HCT116 (cell line): Measurements from ENCODE around the gene RAB31.

Experiments
- CEBPB ChIP-seq: IDR thresholded peaks from 2 replicates; pipeline ENCODE4 v1.6.1; 2012; ENCODE audit warnings: low read depth
- EZH2 ChIP-seq: fragments of 200-600 bp; sonication (generic); IDR thresholded peaks from 2 replicates; pipeline ENCODE4 v1.6.1; 2017; ENCODE audit warnings: antibody characterized with exemption, mixed run types
- POLR2A ChIP-seq: IDR thresholded peaks from 2 replicates; pipeline ENCODE4 v1.7.0; 2011; ENCODE audit warnings: borderline replicate concordance; ENCODE audit not compliant: insufficient read depth, insufficient read length; ENCODE audit errors: extremely low read depth
- POLR2AphosphoS5 ChIP-seq: IDR thresholded peaks from 2 replicates; pipeline ENCODE4 v1.6.1; 2011; ENCODE audit warnings: mild to moderate bottlenecking, low read depth, low read length, moderate library complexity
- RAD21 ChIP-seq: IDR thresholded peaks from 2 replicates; pipeline ENCODE4 v1.6.1; 2012; ENCODE audit warnings: low read depth, mild to moderate bottlenecking
- SRF ChIP-seq: IDR thresholded peaks from 2 replicates; pipeline ENCODE4 v1.6.1; 2012; ENCODE audit warnings: low read depth
- ZFX ChIP-seq: fragments of 450-650 bp; IDR thresholded peaks from 2 replicates; pipeline ENCODE4 v1.6.1; 2017
- ZNF274 ChIP-seq: fragments of 200-500 bp; sonication (Bioruptor generic); IDR thresholded peaks from 2 replicates; pipeline ENCODE4 v1.6.1; 2014; ENCODE audit warnings: mild to moderate bottlenecking, low read depth, low read length, inconsistent platforms
- TF ChIP-seq, protein P1 (sequence below), 3 experiments: fragments of 200-600 bp in 1 of 3; sonication (generic) in 1 of 3; IDR thresholded peaks in 2 of 3; conservative IDR thresholded peaks in 1 of 3; 2 replicates each; pipeline ENCODE4 v1.5.1; 2012 to 2017; ENCODE audit warnings: low read depth in 2 of 3, low read length in 2 of 3, antibody characterized with exemption in 1 of 3, borderline replicate concordance in 1 of 3, control low read depth in 1 of 3, mild to moderate bottlenecking in 1 of 3, mixed read lengths in 1 of 3, mixed run types in 1 of 3, moderate library complexity in 1 of 3; ENCODE audit not compliant: insufficient read depth in 1 of 3
- TF ChIP-seq, protein P2 (sequence below): IDR thresholded peaks from 2 replicates; pipeline ENCODE4 v1.6.1; 2012
- TF ChIP-seq, protein P3 (sequence below): IDR thresholded peaks from 2 replicates; pipeline ENCODE4 v1.6.1; 2012

DNA sequence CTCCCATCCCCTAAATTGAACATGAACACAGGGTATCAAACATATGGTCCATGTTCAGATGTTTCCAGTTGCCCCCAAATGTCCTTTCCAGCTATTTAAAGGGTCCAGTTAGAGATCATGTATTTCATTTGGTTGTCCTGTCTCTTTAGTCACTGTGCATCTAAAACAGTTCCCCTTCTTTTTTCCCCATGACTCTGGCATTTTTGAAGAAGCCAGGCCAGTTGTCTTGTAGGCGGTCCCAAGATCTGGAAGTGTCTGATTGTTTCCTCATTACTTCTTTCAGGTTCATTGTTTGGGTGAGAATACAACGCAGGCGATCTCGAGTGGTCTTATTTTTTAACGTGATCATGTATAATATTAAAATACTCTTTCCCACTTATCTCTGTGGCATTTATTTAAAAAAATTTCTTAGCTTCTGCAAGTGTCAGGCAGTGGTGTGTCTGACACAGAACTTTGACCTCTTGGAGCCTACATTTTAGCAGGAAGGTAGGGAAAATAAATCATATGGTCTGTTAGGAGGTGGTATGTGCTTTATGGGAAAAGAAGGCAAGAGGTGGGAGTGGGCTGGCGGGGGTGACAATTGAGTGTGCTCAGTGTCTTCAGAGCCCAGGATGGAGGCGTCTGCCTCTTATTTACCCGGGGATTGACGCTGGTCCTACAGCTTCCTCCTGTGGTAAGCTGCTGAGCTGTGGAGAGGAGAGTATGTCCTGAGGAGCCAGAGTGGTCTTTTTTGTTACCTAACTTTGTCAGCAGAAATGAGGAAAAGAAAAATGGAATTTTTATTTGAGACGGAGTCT lies 8.1 kb downstream of the RAB31 start:
- TF ChIP-seq SRF (no peak), POLR2AphosphoS5 (no peak), EZH2 (no peak), ZNF274 (no peak), POLR2A (no peak), CEBPB (no peak), RAD21 (no peak), ZFX (no peak)
- TF ChIP-seq, protein P1, sequence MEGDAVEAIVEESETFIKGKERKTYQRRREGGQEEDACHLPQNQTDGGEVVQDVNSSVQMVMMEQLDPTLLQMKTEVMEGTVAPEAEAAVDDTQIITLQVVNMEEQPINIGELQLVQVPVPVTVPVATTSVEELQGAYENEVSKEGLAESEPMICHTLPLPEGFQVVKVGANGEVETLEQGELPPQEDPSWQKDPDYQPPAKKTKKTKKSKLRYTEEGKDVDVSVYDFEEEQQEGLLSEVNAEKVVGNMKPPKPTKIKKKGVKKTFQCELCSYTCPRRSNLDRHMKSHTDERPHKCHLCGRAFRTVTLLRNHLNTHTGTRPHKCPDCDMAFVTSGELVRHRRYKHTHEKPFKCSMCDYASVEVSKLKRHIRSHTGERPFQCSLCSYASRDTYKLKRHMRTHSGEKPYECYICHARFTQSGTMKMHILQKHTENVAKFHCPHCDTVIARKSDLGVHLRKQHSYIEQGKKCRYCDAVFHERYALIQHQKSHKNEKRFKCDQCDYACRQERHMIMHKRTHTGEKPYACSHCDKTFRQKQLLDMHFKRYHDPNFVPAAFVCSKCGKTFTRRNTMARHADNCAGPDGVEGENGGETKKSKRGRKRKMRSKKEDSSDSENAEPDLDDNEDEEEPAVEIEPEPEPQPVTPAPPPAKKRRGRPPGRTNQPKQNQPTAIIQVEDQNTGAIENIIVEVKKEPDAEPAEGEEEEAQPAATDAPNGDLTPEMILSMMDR (IDR thresholded peaks at IDR 0.05 in 2 of 3, conservative IDR thresholded peaks at IDR 0.05 in 1 of 3; ENCODE audit: borderline replicate concordance in 1 of 3, insufficient read depth in 1 of 3, low read depth in 2 of 3, low read length in 2 of 3) = no peak
- TF ChIP-seq, protein P2, sequence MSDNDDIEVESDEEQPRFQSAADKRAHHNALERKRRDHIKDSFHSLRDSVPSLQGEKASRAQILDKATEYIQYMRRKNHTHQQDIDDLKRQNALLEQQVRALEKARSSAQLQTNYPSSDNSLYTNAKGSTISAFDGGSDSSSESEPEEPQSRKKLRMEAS = no peak
- TF ChIP-seq, protein P3, sequence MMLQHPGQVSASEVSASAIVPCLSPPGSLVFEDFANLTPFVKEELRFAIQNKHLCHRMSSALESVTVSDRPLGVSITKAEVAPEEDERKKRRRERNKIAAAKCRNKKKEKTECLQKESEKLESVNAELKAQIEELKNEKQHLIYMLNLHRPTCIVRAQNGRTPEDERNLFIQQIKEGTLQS = no peak
